IMR-90 (cell line): ENCODE results near the gene STARD13. TPM values are rescaled to one million over a fixed set of nuclear protein-coding genes. Genes with fewer than 3 reads are reported as not detected.

Experiments used
- ATAC-seq: fragments of 200-7000 bp; cut with Tn5 transposase; 2 replicates; pipeline ENCODE4 v1.9.1; 2020; ENCODE audit warnings: low read depth, mild to moderate bottlenecking, moderate library complexity
- BruUV-seq: library from RNA; stranded (reverse); fragments of 400-500 nt; replicated peaks from 2 replicates; lab custom pipeline; 2021; lab: Mats Ljungman, UMichigan
- CTCF ChIA-PET: fragments of 300-600 bp; formaldehyde crosslinking; extraction: SDS; loops from one replicate; lab custom pipeline; 2021; ENCODE audit warnings: antibody characterized with exemption; lab: Yijun Ruan, JAX
- POLR2A ChIA-PET: fragments of 300-600 bp; sonication (Branson Sonifier 250); formaldehyde crosslinking; loops from one replicate; lab custom pipeline; 2022; ENCODE audit warnings: antibody characterized with exemption; ENCODE audit not compliant: unreplicated experiment; lab: Charles Lee
- DNase-seq: peaks from one replicate; pipeline ENCODE4 v3.0.0; 2013
- H2AFZ ChIP-seq: replicated peaks from 2 replicates; pipeline ENCODE3; 2013; ENCODE audit warnings: low read length, mild to moderate bottlenecking; ENCODE audit not compliant: poor library complexity
- H2AK5ac ChIP-seq: 2 replicates; pipeline ENCODE4 v1.6.1; 2013; ENCODE audit warnings: low read depth, low read length, inconsistent platforms
- H2AK9ac ChIP-seq: replicated peaks from 2 replicates; pipeline ENCODE3; 2013; ENCODE audit warnings: mild to moderate bottlenecking, low read depth, low read length, moderate library complexity; ENCODE audit not compliant: poor library complexity
- H2BK120ac ChIP-seq: 2 replicates; pipeline ENCODE4 v1.6.1; 2013; ENCODE audit warnings: low read depth, low read length, inconsistent platforms
- H2BK15ac ChIP-seq: 3 replicates; pipeline ENCODE4 v1.6.1; 2013; ENCODE audit warnings: low read depth, low read length, inconsistent platforms
- H2BK20ac ChIP-seq: 2 replicates; pipeline ENCODE4 v1.6.1; 2013; ENCODE audit warnings: low read depth, mild to moderate bottlenecking, inconsistent platforms, low read length, moderate library complexity
- H2BK5ac ChIP-seq: 2 replicates; pipeline ENCODE4 v1.6.1; 2013; ENCODE audit warnings: mild to moderate bottlenecking, low read depth, low read length, inconsistent platforms; ENCODE audit not compliant: poor library complexity, severe bottlenecking
- H3K14ac ChIP-seq: replicated peaks from 2 replicates; pipeline ENCODE4 v1.6.1; 2013; ENCODE audit warnings: low read depth, low read length, inconsistent platforms
- H3K18ac ChIP-seq: 2 replicates; pipeline ENCODE4 v1.6.1; 2013; ENCODE audit warnings: low read depth, low read length, control low read depth
- H3K23ac ChIP-seq: 2 replicates; pipeline ENCODE4 v1.6.1; 2013; ENCODE audit warnings: low read depth, low read length, inconsistent platforms
- H3K27ac ChIP-seq: 2 replicates; pipeline ENCODE4 v1.5.1; 2013; ENCODE audit warnings: mild to moderate bottlenecking, control low read depth, low read length; ENCODE audit not compliant: insufficient read depth
- H3K27me3 ChIP-seq: 2 replicates; pipeline ENCODE4 v1.6.1; 2013; ENCODE audit warnings: low read length; ENCODE audit not compliant: control insufficient read depth, insufficient read depth
- H3K36me3 ChIP-seq: 2 replicates; pipeline ENCODE4 v1.6.1; 2013; ENCODE audit warnings: low read length, mixed read lengths; ENCODE audit not compliant: control insufficient read depth, insufficient read depth
- H3K4ac ChIP-seq: 2 replicates; pipeline ENCODE4 v1.6.1; 2013; ENCODE audit warnings: low read depth, low read length, inconsistent platforms
- H3K4me1 ChIP-seq: 2 replicates; pipeline ENCODE4 v1.6.1; 2013; ENCODE audit warnings: low read length, mixed read lengths; ENCODE audit not compliant: control insufficient read depth, insufficient read depth
- H3K4me2 ChIP-seq: 2 replicates; pipeline ENCODE4 v1.6.1; 2013; ENCODE audit warnings: low read depth, mild to moderate bottlenecking, control low read depth, low read length, moderate library complexity
- H3K4me3 ChIP-seq: 2 replicates; pipeline ENCODE4 v1.5.1; 2013; ENCODE audit warnings: low read depth, mild to moderate bottlenecking, control low read depth, low read length, moderate library complexity; ENCODE audit not compliant: insufficient read depth
- H3K56ac ChIP-seq: 2 replicates; pipeline ENCODE4 v1.6.1; 2013; ENCODE audit warnings: low read length, inconsistent platforms; ENCODE audit not compliant: insufficient read depth; ENCODE audit errors: extremely low read depth
- H3K79me1 ChIP-seq, 2 experiments: 2 replicates each; pipeline ENCODE4 v1.6.1; 2013; ENCODE audit warnings: low read length in 2 of 2, inconsistent platforms in 1 of 2, low read depth in 1 of 2
- H3K9ac ChIP-seq: 2 replicates; pipeline ENCODE4 v1.6.1; 2013; ENCODE audit warnings: low read depth, low read length, control low read depth
- H3K9me1 ChIP-seq: 2 replicates; pipeline ENCODE4 v1.6.1; 2013; ENCODE audit warnings: low read length, inconsistent platforms; ENCODE audit not compliant: insufficient read depth
- H3K9me3 ChIP-seq: 2 replicates; pipeline ENCODE4 v1.6.1; 2013; ENCODE audit warnings: low read length; ENCODE audit not compliant: control insufficient read depth, insufficient read depth
- H4K20me1 ChIP-seq: 2 replicates; pipeline ENCODE4 v1.6.1; 2013; ENCODE audit warnings: low read length, inconsistent platforms; ENCODE audit not compliant: insufficient read depth
- H4K5ac ChIP-seq: 2 replicates; pipeline ENCODE4 v1.6.1; 2013; ENCODE audit warnings: mild to moderate bottlenecking, low read depth, low read length, control low read depth
- H4K8ac ChIP-seq, 2 experiments: 2 replicates each; pipeline ENCODE4 v1.6.1; 2013; ENCODE audit warnings: low read depth in 2 of 2, low read length in 2 of 2, control low read depth in 1 of 2, inconsistent platforms in 1 of 2
- H4K91ac ChIP-seq: 2 replicates; pipeline ENCODE4 v1.6.1; 2013; ENCODE audit warnings: low read depth, low read length, inconsistent platforms; ENCODE audit not compliant: insufficient read depth
- CEBPB ChIP-seq: IDR thresholded peaks from 2 replicates; pipeline ENCODE4 v1.6.1; 2012; ENCODE audit warnings: low read depth, low read length, improper control_type of control experiment
- ELK1 ChIP-seq: fragments of 150-350 bp; IDR thresholded peaks from 2 replicates; pipeline ENCODE4 v1.6.1; 2016; ENCODE audit warnings: low read depth, mild to moderate bottlenecking, low read length, moderate library complexity, borderline replicate concordance
- WGBS, 2 experiments: methylation state at CpG; one replicate each; pipeline versions ENCODE4 v1.1.5 to v1.1.7; 2013; ENCODE audit warnings: missing lambda C conversion rate in 2 of 2; ENCODE audit not compliant: insufficient read length in 1 of 2; ENCODE audit errors: extremely low coverage in 2 of 2; 5-methylcytosine and 5-hydroxymethylcytosine counted together
- dilution Hi-C: fragments of 300-500 bp; cut with HindIII; formaldehyde crosslinking; loops from one replicate; pipeline ENCODE4 v1.14.3; 2018; ENCODE audit warnings: low sequenced_read_pairs; ENCODE audit not compliant: unreplicated experiment
- in situ Hi-C: fragments of 300-500 bp; cut with MboI; formaldehyde crosslinking; loops from 3 replicates; pipeline ENCODE4 v1.14.3; 2019; ENCODE audit warnings: low sequenced_read_pairs, inconsistent platforms, mixed read lengths
- intact Hi-C: fragments of 100-400 bp; cut with micrococcal nuclease; formaldehyde crosslinking; loops from 2 replicates; pipeline ENCODE4 v1.10.0; 2022
- polyA plus RNA-seq, 3 experiments: library from polyadenylated mRNA; depleted of rRNA; stranded (reverse); fragments of >200 nt; gene quantifications; 2 replicates each; pipeline ENCODE4 v1.2.3, GENCODE V29; 2012; ENCODE audit warnings: low replicate concordance in 1 of 3
- total RNA-seq: library from RNA; depleted of rRNA; stranded (reverse); fragments of >200 nt; gene quantifications from 2 replicates; pipeline ENCODE4 v1.2.3, GENCODE V29; 2012

The STARD13 gene
- total and polyA plus RNA-seq, 2 of the 4 experiments (the other 2 are of a cell fraction): 23.6 to 46.6 TPM

- peaks cover 13% of the 10 kb centered on the region for H3K36me3 ChIP-seq
- no peak overlapping the region for H3K4me3 ChIP-seq
- intact Hi-C loops (no loop called here), dilution Hi-C loops (no loop called here), in situ Hi-C loops (loop anchor here (25.0 kb wide), 1 partner anchor 432 kb away; no protein-coding TSS in a partner anchor)
- H4K5ac ChIP-seq: peak overlapping the region; percentile 49; the same call in 1 of the 2 replicates
- peak overlapping the region; percentile 71 to 85 for H4K8ac ChIP-seq
- peak overlapping the region; percentile 76 for H3K56ac ChIP-seq
- peaks cover 7% of the 10 kb centered on the region; the same call in 1 of the 2 replicates for H4K20me1 ChIP-seq
- TF ChIP-seq CEBPB (0 out of 2 replicates have a peak, but pooled peaks have one; percentile 9), ELK1 (no peak)
- peak overlapping the region; percentile 93 for H2AK5ac ChIP-seq
- no CpG with 5 or more reads among the region's 3 CpGs for WGBS, 2 experiments
- H2BK15ac ChIP-seq: peak overlapping the region; percentile 84
- H3K4me1 ChIP-seq: peaks cover 13% of the 10 kb centered on the region
- ChIA-PET POLR2A (no interaction called here), CTCF (no interaction called here)
- H3K79me1 ChIP-seq: peaks cover 5 to 52% of the 10 kb centered on the region in 2 experiments
- ATAC-seq (no peak), DNase-seq (no peak)
- peak overlapping the region; percentile 48; the same call in 1 of the 2 replicates for H2BK20ac ChIP-seq
- peak overlapping the region; percentile 66 for H3K27ac ChIP-seq
- H3K9me3 ChIP-seq: no peaks in the 10 kb centered on the region
- H3K14ac ChIP-seq: peak overlapping the region; percentile 36
- H2BK120ac ChIP-seq: peak overlapping the region; percentile 57
- H3K4ac ChIP-seq: peak overlapping the region; percentile 74
- peaks cover 5% of the 10 kb centered on the region; the same call in 1 of the 2 replicates for H3K9me1 ChIP-seq
- peak overlapping the region; percentile 60 for H4K91ac ChIP-seq
- H3K9ac ChIP-seq: no peak overlapping the region; the same call in 1 of the 2 replicates
- H2AFZ ChIP-seq: no peak overlapping the region
- peak overlapping the region; percentile 90 for H2BK5ac ChIP-seq
- BruUV-seq: no TSS peak
- no peaks in the 10 kb centered on the region for H3K27me3 ChIP-seq
- H3K18ac ChIP-seq: peak overlapping the region; percentile 83; the same call in 1 of the 2 replicates
- no peak overlapping the region for H2AK9ac ChIP-seq
- peak overlapping the region; percentile 76 for H3K23ac ChIP-seq
- H3K4me2 ChIP-seq: peak overlapping the region; percentile 57
Observed at GRCh38 chr13:33280279-33280905, 5.2 kb downstream of the STARD13 start.
